LNCAP (cell line): ENCODE data around the gene LIPC.

Source experiments
- CTCF ChIP-seq: fragments of 450-650 bp; IDR thresholded peaks from 2 replicates; pipeline ENCODE4 v1.5.1; 2017; ENCODE audit warnings: mild to moderate bottlenecking

LIPC gene

GRCh38 chr15:58529041-58529440 is 97.2 kb downstream of the LIPC start:
- TF ChIP-seq CTCF = no peak

GRCh38 chr15:58530056-58530590 is 98.3 kb downstream of the LIPC start:
- no peak for TF ChIP-seq CTCF

- no peak for TF ChIP-seq CTCF
Measured at GRCh38 chr15:58532126-58532525, 100.3 kb downstream of the LIPC start.

GRCh38 chr15:58534556-58534955 is 102.8 kb downstream of the LIPC start:
- no peak for TF ChIP-seq CTCF

GRCh38 chr15:58535337-58535736 is 103.5 kb downstream of the LIPC start:
- TF ChIP-seq CTCF = no peak

- no peak for TF ChIP-seq CTCF
Measured at GRCh38 chr15:58535894-58536293, 104.1 kb downstream of the LIPC start.

GRCh38 chr15:58536414-58536813 is 104.6 kb downstream of the LIPC start:
- no peak for TF ChIP-seq CTCF

GRCh38 chr15:58537033-58537432 is 105.2 kb downstream of the LIPC start:
- no peak for TF ChIP-seq CTCF
